ENCODE results near the gene RNF214.

Gene RNF214

DNA sequence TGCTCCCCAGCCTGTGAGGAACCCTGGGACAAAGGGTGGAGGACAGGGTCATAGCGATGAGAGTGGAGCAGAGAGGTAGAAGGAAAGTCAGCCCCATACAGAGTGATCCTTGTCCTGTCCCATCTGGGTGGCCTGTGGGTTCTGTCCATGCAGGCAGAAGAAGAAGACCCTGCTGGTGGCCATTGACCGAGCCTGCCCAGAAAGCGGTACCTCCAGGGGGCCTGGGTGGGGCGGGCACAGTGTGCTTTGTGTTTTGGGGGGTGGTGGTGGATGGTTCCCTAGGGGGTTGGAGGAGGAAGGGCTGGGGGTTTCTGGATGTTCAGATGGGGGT, 46.1 kb upstream of the RNF214 start:
- Histone ChIP-seq H3K18ac (ENCODE audit: low read length) (no peak overlapping the region), H3K23ac (ENCODE audit: low read length) (no peak overlapping the region), H3K79me1 (ENCODE audit: low read length) (no peaks in the 10 kb centered on the region), H3K4me2 (ENCODE audit: low read length) (no peak overlapping the region), H4K91ac (ENCODE audit: low read depth, low read length) (no peak overlapping the region), H3K27me3 (ENCODE audit: insufficient read depth, low read length) (no peaks in the 10 kb centered on the region), H3K4me3 (ENCODE audit: low read depth, low read length) (no peak overlapping the region), H3K4ac (ENCODE audit: low read depth, low read length) (no peak overlapping the region), H3K27ac (ENCODE audit: low read depth, low read length) (no peak overlapping the region), H2AK5ac (ENCODE audit: low read length) (no peak overlapping the region), H2AFZ (ENCODE audit: insufficient read depth, low read length, poor library complexity) (no peak overlapping the region), H3K9me3 (ENCODE audit: insufficient read depth, low read depth, low read length) (no peaks in the 10 kb centered on the region), H3K79me2 (ENCODE audit: control insufficient read depth, insufficient read depth, low read length, poor library complexity) (no peaks in the 10 kb centered on the region), H2BK120ac (ENCODE audit: insufficient read depth, low read length, poor library complexity) (no peak overlapping the region), H2BK5ac (ENCODE audit: low read depth, low read length, poor library complexity) (no peak overlapping the region), H2BK12ac (ENCODE audit: low read length) (no peak overlapping the region), H3K14ac (ENCODE audit: low read length) (no peak overlapping the region), H3K36me3 (ENCODE audit: control insufficient read depth in 1 of 2, insufficient read depth in 2 of 2, low read length in 2 of 2) (peaks cover 53 to 57% of the 10 kb centered on the region in 2 experiments), H3K9ac (ENCODE audit: low read length) (no peak overlapping the region), H3K4me1 (ENCODE audit: control insufficient read depth in 1 of 2, insufficient read depth in 2 of 2, low read length in 2 of 2) (peaks cover 0 to 2% of the 10 kb centered on the region in 2 experiments), H4K8ac (ENCODE audit: low read depth, low read length) (no peak overlapping the region), H4K12ac (ENCODE audit: low read depth, low read length) (no peak overlapping the region)
- no peak for DNase-seq
- WGBS (ENCODE audit: extremely low coverage, insufficient coverage, insufficient read length) = no CpG with 5 or more reads among the region's 4 CpGs

DNA sequence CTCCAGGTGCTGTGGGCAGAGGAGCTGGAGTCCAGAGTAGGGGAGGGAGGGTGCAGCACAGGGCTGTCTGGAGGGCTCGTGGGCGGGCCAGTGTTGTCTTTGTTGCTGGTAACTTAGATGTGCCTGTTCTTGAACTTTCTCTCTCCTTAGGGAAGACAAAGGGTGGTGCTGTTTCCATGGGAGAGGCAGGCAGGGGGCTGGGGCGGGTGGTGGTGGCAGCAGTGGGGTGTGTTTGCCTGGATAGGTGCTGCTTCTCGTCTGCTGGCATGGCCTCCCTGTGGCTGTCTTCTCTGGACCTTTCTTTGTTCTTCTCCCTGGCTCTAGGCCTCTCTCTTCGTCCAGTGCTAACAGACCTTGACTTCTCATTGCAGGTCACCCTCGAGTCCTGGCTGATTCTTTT, 45.5 kb upstream of the RNF214 start:
- Histone ChIP-seq H3K9ac (ENCODE audit: low read length) (no peak overlapping the region), H4K8ac (ENCODE audit: low read depth, low read length) (no peak overlapping the region), H3K9me3 (ENCODE audit: insufficient read depth, low read depth, low read length) (no peaks in the 10 kb centered on the region), H3K79me2 (ENCODE audit: control insufficient read depth, insufficient read depth, low read length, poor library complexity) (no peaks in the 10 kb centered on the region), H4K12ac (ENCODE audit: low read depth, low read length) (no peak overlapping the region), H3K23ac (ENCODE audit: low read length) (no peak overlapping the region), H2AFZ (ENCODE audit: insufficient read depth, low read length, poor library complexity) (no peak overlapping the region), H3K14ac (ENCODE audit: low read length) (no peak overlapping the region), H3K4me3 (ENCODE audit: low read depth, low read length) (no peak overlapping the region), H3K79me1 (ENCODE audit: low read length) (no peaks in the 10 kb centered on the region), H3K4ac (ENCODE audit: low read depth, low read length) (no peak overlapping the region), H2AK5ac (ENCODE audit: low read length) (no peak overlapping the region), H2BK12ac (ENCODE audit: low read length) (no peak overlapping the region), H2BK5ac (ENCODE audit: low read depth, low read length, poor library complexity) (no peak overlapping the region), H3K18ac (ENCODE audit: low read length) (no peak overlapping the region), H3K4me2 (ENCODE audit: low read length) (no peak overlapping the region), H4K91ac (ENCODE audit: low read depth, low read length) (no peak overlapping the region), H2BK120ac (ENCODE audit: insufficient read depth, low read length, poor library complexity) (no peak overlapping the region), H3K4me1 (ENCODE audit: control insufficient read depth in 1 of 2, insufficient read depth in 2 of 2, low read length in 2 of 2) (peaks cover 0 to 2% of the 10 kb centered on the region in 2 experiments), H3K36me3 (ENCODE audit: control insufficient read depth in 1 of 2, insufficient read depth in 2 of 2, low read length in 2 of 2) (peaks cover 49 to 59% of the 10 kb centered on the region in 2 experiments), H3K27me3 (ENCODE audit: insufficient read depth, low read length) (no peaks in the 10 kb centered on the region), H3K27ac (ENCODE audit: low read depth, low read length) (no peak overlapping the region)
- WGBS (ENCODE audit: extremely low coverage, insufficient coverage, insufficient read length) = no CpG with 5 or more reads among the region's 6 CpGs
- no peak for DNase-seq

DNA sequence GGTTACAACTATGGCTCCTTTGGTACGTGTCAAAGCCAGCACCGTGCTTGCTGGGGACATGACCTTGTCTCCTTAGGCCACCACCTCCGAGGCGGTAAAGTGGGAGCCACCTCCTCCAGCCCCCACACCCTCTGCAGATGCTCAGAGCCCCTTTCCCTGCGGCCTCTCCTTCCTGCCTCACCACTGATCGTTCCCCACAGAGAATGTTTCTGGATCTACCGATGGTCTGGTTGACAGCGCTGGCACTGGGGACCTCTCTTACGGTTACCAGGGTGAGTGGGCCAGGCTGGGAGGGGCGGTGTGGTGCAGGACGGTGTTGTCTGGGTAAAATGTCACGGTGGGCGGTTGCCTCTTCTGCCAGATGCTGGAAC, 45.1 kb upstream of the RNF214 start:
- no peaks in the 10 kb centered on the region for H3K27me3 ChIP-seq (ENCODE audit: insufficient read depth, low read length)
- no peak overlapping the region for H2BK5ac ChIP-seq (ENCODE audit: low read depth, low read length, poor library complexity)
- no peak overlapping the region for H3K4me3 ChIP-seq (ENCODE audit: low read depth, low read length)
- no peak overlapping the region for H3K23ac ChIP-seq (ENCODE audit: low read length)
- H3K79me2 ChIP-seq (ENCODE audit: control insufficient read depth, insufficient read depth, low read length, poor library complexity) = no peaks in the 10 kb centered on the region
- no peak overlapping the region for H3K27ac ChIP-seq (ENCODE audit: low read depth, low read length)
- no peak overlapping the region for H3K14ac ChIP-seq (ENCODE audit: low read length)
- peaks cover 49 to 57% of the 10 kb centered on the region in 2 experiments for H3K36me3 ChIP-seq (ENCODE audit: control insufficient read depth in 1 of 2, insufficient read depth in 2 of 2, low read length in 2 of 2)
- H3K18ac ChIP-seq (ENCODE audit: low read length) = no peak overlapping the region
- H3K4ac ChIP-seq (ENCODE audit: low read depth, low read length) = no peak overlapping the region
- H2BK12ac ChIP-seq (ENCODE audit: low read length) = no peak overlapping the region
- H3K4me1 ChIP-seq (ENCODE audit: control insufficient read depth in 1 of 2, insufficient read depth in 2 of 2, low read length in 2 of 2) = peaks cover 0 to 2% of the 10 kb centered on the region in 2 experiments
- no CpG with 5 or more reads among the region's 13 CpGs for WGBS (ENCODE audit: extremely low coverage, insufficient coverage, insufficient read length)
- H2AFZ ChIP-seq (ENCODE audit: insufficient read depth, low read length, poor library complexity) = no peak overlapping the region
- no peak overlapping the region for H2AK5ac ChIP-seq (ENCODE audit: low read length)
- H4K12ac ChIP-seq (ENCODE audit: low read depth, low read length) = no peak overlapping the region
- H4K8ac ChIP-seq (ENCODE audit: low read depth, low read length) = no peak overlapping the region
- H3K9me3 ChIP-seq (ENCODE audit: insufficient read depth, low read depth, low read length) = no peaks in the 10 kb centered on the region
- H3K79me1 ChIP-seq (ENCODE audit: low read length) = no peaks in the 10 kb centered on the region
- no peak for DNase-seq
- no peak overlapping the region for H4K91ac ChIP-seq (ENCODE audit: low read depth, low read length)
- no peak overlapping the region for H2BK120ac ChIP-seq (ENCODE audit: insufficient read depth, low read length, poor library complexity)
- no peak overlapping the region for H3K4me2 ChIP-seq (ENCODE audit: low read length)
- H3K9ac ChIP-seq (ENCODE audit: low read length) = no peak overlapping the region

DNA sequence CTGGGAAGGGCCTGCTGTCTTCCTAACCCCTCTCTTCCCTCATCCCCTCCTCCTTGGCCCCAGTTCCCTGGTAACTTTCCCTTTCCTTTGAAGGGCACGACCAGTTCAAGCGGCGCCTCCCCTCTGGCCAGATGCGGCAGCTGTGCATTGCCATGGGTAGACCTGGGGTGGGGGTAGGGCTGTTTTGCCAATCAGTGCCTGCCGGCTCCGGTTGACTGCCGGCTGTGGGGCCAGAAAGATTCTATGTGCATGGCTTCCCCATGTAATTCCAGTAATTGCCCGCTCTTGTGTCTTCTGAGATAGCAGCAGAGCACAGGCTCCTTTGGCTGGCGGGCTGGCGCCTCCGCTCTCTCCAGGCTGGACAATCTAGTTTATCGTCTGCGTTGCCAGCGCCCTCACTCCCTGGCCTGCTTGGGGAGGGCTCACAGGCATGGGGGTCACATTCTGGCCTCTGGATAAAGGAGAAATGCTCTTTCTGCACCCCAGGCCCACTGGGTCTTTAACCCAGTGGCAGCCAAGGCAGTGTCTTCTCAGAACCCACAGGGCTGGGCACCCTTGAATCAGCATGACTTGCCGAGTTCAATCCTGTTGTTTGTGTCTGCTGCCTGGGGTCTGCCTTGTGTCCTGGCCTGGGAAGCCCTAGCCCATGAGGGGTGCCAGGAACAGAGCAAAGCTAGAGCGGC, 44.5 kb upstream of the RNF214 start:
- DNase-seq = no peak
- no peak overlapping the region for H3K27ac ChIP-seq (ENCODE audit: low read depth, low read length)
- H3K79me2 ChIP-seq (ENCODE audit: control insufficient read depth, insufficient read depth, low read length, poor library complexity) = no peaks in the 10 kb centered on the region
- H3K9ac ChIP-seq (ENCODE audit: low read length) = no peak overlapping the region
- no peak overlapping the region for H2BK5ac ChIP-seq (ENCODE audit: low read depth, low read length, poor library complexity)
- H3K4ac ChIP-seq (ENCODE audit: low read depth, low read length) = no peak overlapping the region
- no peaks in the 10 kb centered on the region for H3K9me3 ChIP-seq (ENCODE audit: insufficient read depth, low read depth, low read length)
- no peak overlapping the region for H3K14ac ChIP-seq (ENCODE audit: low read length)
- no peak overlapping the region for H2AFZ ChIP-seq (ENCODE audit: insufficient read depth, low read length, poor library complexity)
- no peak overlapping the region for H3K18ac ChIP-seq (ENCODE audit: low read length)
- H2BK12ac ChIP-seq (ENCODE audit: low read length) = no peak overlapping the region
- no peak overlapping the region for H4K91ac ChIP-seq (ENCODE audit: low read depth, low read length)
- no peak overlapping the region for H2BK120ac ChIP-seq (ENCODE audit: insufficient read depth, low read length, poor library complexity)
- H3K23ac ChIP-seq (ENCODE audit: low read length) = no peak overlapping the region
- H3K79me1 ChIP-seq (ENCODE audit: low read length) = no peaks in the 10 kb centered on the region
- H3K36me3 ChIP-seq (ENCODE audit: control insufficient read depth in 1 of 2, insufficient read depth in 2 of 2, low read length in 2 of 2) = peaks cover 51 to 59% of the 10 kb centered on the region in 2 experiments
- no peak overlapping the region for H2AK5ac ChIP-seq (ENCODE audit: low read length)
- no peaks in the 10 kb centered on the region for H3K27me3 ChIP-seq (ENCODE audit: insufficient read depth, low read length)
- no peak overlapping the region for H4K12ac ChIP-seq (ENCODE audit: low read depth, low read length)
- WGBS (ENCODE audit: extremely low coverage, insufficient coverage, insufficient read length) = no CpG with 5 or more reads among the region's 16 CpGs
- H4K8ac ChIP-seq (ENCODE audit: low read depth, low read length) = no peak overlapping the region
- peaks cover 0 to 2% of the 10 kb centered on the region in 2 experiments for H3K4me1 ChIP-seq (ENCODE audit: control insufficient read depth in 1 of 2, insufficient read depth in 2 of 2, low read length in 2 of 2)
- no peak overlapping the region for H3K4me2 ChIP-seq (ENCODE audit: low read length)
- no peak overlapping the region for H3K4me3 ChIP-seq (ENCODE audit: low read depth, low read length)
